ENCODE results near the gene CDON.

CDON gene

GRCh38 chr11:126102436-126102981 lies 39.8 kb upstream of the CDON start:
- Histone ChIP-seq H3K27me3 (ENCODE audit: low read length) (no peaks in the 10 kb centered on the region), H3K9ac (ENCODE audit: low read length) (no peak overlapping the region), H3K36me3 (ENCODE audit: low read length) (no peaks in the 10 kb centered on the region), H3K79me2 (ENCODE audit: insufficient read depth, low read length) (no peaks in the 10 kb centered on the region), H3K4me3 (ENCODE audit: insufficient read depth, low read length, poor library complexity, severe bottlenecking) (no peak overlapping the region), H2AFZ (ENCODE audit: low read depth, low read length, severe bottlenecking) (no peak overlapping the region), H3K4me2 (ENCODE audit: low read depth, low read length, poor library complexity, severe bottlenecking) (no peak overlapping the region), H4K20me1 (ENCODE audit: low read depth, low read length) (no peaks in the 10 kb centered on the region), H3F3A (ENCODE audit: insufficient read depth) (no peaks in the 10 kb centered on the region), H3K9me2 (replicated peaks; ENCODE audit: insufficient read depth, low read length) (no peaks in the 10 kb centered on the region), H3K27ac (ENCODE audit: low read depth, low read length) (no peak overlapping the region), H3K9me3 (ENCODE audit: insufficient read depth, low read length) (no peaks in the 10 kb centered on the region)
- no peak for TF ChIP-seq CTCF (IDR thresholded peaks at IDR 0.05; ENCODE audit: insufficient read depth, low read length, poor library complexity, severe bottlenecking)
- TF ChIP-seq EZH2phosphoT487 (conservative IDR thresholded peaks at IDR 0.05; ENCODE audit: low read length), result no peak

- no peak for TF ChIP-seq EZH2phosphoT487 (conservative IDR thresholded peaks at IDR 0.05; ENCODE audit: low read length)
- TF ChIP-seq CTCF (IDR thresholded peaks at IDR 0.05; ENCODE audit: insufficient read depth, low read length, poor library complexity, severe bottlenecking), result no peak
- Histone ChIP-seq H3K36me3 (ENCODE audit: low read length) (no peaks in the 10 kb centered on the region), H4K20me1 (ENCODE audit: low read depth, low read length) (no peaks in the 10 kb centered on the region), H3F3A (ENCODE audit: insufficient read depth) (no peaks in the 10 kb centered on the region), H3K4me2 (ENCODE audit: low read depth, low read length, poor library complexity, severe bottlenecking) (no peak overlapping the region), H3K9me2 (replicated peaks; ENCODE audit: insufficient read depth, low read length) (no peaks in the 10 kb centered on the region), H3K79me2 (ENCODE audit: insufficient read depth, low read length) (no peaks in the 10 kb centered on the region), H3K27ac (ENCODE audit: low read depth, low read length) (no peak overlapping the region), H3K27me3 (ENCODE audit: low read length) (no peaks in the 10 kb centered on the region), H3K4me3 (ENCODE audit: insufficient read depth, low read length, poor library complexity, severe bottlenecking) (no peak overlapping the region), H2AFZ (ENCODE audit: low read depth, low read length, severe bottlenecking) (no peak overlapping the region), H3K9ac (ENCODE audit: low read length) (no peak overlapping the region), H3K9me3 (ENCODE audit: insufficient read depth, low read length) (no peaks in the 10 kb centered on the region)
These were observed 39.2 kb upstream of the CDON start for GRCh38 chr11:126101930-126102283.

DNA sequence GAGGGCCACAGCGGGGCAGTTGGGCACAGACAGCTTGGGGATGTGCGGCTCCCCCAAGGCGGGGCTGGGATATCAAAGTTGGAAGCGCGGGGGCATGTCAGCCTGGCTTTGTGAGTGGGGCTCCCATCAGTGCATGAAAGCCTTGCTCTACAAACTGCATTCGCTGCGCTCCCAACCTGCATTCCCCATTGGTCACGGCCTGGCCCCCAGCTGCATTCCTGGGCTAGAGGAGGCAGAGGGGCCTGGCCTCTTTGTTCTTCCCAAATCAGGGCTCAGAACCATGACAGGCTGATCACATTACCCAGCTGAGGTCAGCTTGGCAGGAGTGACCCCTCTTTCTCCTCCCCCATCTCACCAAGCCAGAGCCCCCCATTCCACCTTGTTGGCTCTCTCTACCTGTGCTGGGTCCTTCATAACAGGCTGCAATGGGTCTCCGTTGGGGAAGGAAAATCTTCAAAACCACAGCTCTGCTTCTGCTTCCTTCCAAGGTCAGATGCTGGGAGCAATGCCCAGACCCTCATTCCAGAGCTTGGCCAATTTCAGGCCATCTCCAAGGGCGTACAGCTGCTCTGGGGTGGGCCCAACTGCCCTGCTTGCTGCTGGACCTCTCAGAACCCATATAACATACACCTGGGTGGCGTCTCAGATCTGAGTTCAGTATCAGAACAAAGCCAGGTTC lies 38.7 kb upstream of the CDON start:
- TF ChIP-seq CTCF (IDR thresholded peaks at IDR 0.05; ENCODE audit: insufficient read depth, low read length, poor library complexity, severe bottlenecking), result no peak
- TF ChIP-seq EZH2phosphoT487 (conservative IDR thresholded peaks at IDR 0.05; ENCODE audit: low read length), result no peak
- Histone ChIP-seq H3K79me2 (ENCODE audit: insufficient read depth, low read length) (no peaks in the 10 kb centered on the region), H3K27me3 (ENCODE audit: low read length) (no peaks in the 10 kb centered on the region), H3K9me3 (ENCODE audit: insufficient read depth, low read length) (no peaks in the 10 kb centered on the region), H3K9me2 (replicated peaks; ENCODE audit: insufficient read depth, low read length) (no peaks in the 10 kb centered on the region), H4K20me1 (ENCODE audit: low read depth, low read length) (no peaks in the 10 kb centered on the region), H3K4me2 (ENCODE audit: low read depth, low read length, poor library complexity, severe bottlenecking) (no peak overlapping the region), H3K36me3 (ENCODE audit: low read length) (no peaks in the 10 kb centered on the region), H3K9ac (ENCODE audit: low read length) (no peak overlapping the region), H3F3A (ENCODE audit: insufficient read depth) (no peaks in the 10 kb centered on the region), H3K4me3 (ENCODE audit: insufficient read depth, low read length, poor library complexity, severe bottlenecking) (no peak overlapping the region), H2AFZ (ENCODE audit: low read depth, low read length, severe bottlenecking) (no peak overlapping the region), H3K27ac (ENCODE audit: low read depth, low read length) (no peak overlapping the region)

Data from SU-DHL-6 (cell line).